Duodenal mucosa (tissue), 2 donors: Measurements from ENCODE around the gene PRKCH.

Source experiments
- H3K27ac ChIP-seq: one replicate; pipeline ENCODE4 v1.7.0; 2013; ENCODE audit warnings: low read depth, low read length
- H3K27me3 ChIP-seq, 2 donors: one replicate each; pipeline ENCODE4 v1.7.0; 2013; ENCODE audit warnings: low read length in 2 of 2, control low read depth in 1 of 2; ENCODE audit not compliant: insufficient read depth in 2 of 2, control insufficient read depth in 1 of 2
- H3K36me3 ChIP-seq, 2 donors: one replicate each; pipeline ENCODE4 v1.7.0; 2013; ENCODE audit warnings: low read length in 2 of 2, control low read depth in 1 of 2; ENCODE audit not compliant: insufficient read depth in 2 of 2, control insufficient read depth in 1 of 2
- H3K4me1 ChIP-seq, 2 donors: one replicate each; pipeline ENCODE4 v1.7.0; 2013; ENCODE audit warnings: low read length in 2 of 2, control low read depth in 1 of 2; ENCODE audit not compliant: insufficient read depth in 2 of 2, control insufficient read depth in 1 of 2
- H3K4me3 ChIP-seq, 2 donors: one replicate each; pipeline ENCODE4 v1.7.0; 2013; ENCODE audit warnings: low read length in 2 of 2, low read depth in 1 of 2
- H3K9ac ChIP-seq, 2 donors: one replicate each; pipeline ENCODE4 v1.7.0; 2013; ENCODE audit warnings: low read length in 2 of 2, low read depth in 1 of 2
- H3K9me3 ChIP-seq, 2 donors: one replicate each; pipeline ENCODE4 v1.7.0; 2013; ENCODE audit warnings: low read length in 2 of 2, control low read depth in 1 of 2; ENCODE audit not compliant: control insufficient read depth in 1 of 2

The PRKCH gene

DNA sequence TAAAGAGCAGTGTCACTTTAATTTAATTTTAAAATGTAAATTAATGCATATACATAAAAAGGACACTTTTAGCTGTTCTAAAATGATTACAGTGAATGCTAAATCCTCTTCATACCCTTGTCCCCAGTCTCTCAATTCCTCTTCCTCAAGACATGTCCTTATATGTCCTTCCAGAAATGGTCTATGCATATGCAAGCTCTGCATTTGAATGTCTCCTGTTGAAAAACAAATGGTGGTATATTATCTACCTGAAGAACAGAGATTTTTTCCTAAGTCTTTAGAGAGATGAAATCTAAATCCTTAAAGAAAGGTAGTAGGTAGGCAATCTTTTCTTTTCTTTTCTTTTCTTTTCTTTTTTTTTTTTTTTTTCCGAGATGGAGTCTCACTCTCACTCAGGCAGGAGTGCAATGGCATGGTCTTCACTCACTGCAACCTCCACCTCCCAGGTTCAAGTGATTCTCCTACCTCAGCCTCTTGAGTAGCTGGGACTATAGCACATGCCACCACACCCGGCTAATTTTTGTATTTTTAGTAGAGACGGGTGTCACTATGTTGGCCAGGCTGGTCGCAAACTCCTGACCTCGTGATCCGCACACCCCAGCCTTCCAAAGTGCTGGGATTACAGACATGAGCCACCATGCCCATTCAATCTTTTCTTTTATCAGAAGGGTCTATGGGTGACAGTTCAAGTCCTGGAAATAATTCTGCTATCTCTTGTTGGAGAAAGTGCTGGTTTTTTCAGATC lies 180.5 kb downstream of the PRKCH start:
- Histone ChIP-seq H3K9ac (no peak overlapping the region), H3K36me3 (no peaks in the 10 kb centered on the region), H3K27ac (no peak overlapping the region), H3K27me3 (no peaks in the 10 kb centered on the region), H3K9me3 (no peaks in the 10 kb centered on the region), H3K4me1 (peaks cover 0 to 4% of the 10 kb centered on the region in 2 donors), H3K4me3 (no peak overlapping the region)

DNA sequence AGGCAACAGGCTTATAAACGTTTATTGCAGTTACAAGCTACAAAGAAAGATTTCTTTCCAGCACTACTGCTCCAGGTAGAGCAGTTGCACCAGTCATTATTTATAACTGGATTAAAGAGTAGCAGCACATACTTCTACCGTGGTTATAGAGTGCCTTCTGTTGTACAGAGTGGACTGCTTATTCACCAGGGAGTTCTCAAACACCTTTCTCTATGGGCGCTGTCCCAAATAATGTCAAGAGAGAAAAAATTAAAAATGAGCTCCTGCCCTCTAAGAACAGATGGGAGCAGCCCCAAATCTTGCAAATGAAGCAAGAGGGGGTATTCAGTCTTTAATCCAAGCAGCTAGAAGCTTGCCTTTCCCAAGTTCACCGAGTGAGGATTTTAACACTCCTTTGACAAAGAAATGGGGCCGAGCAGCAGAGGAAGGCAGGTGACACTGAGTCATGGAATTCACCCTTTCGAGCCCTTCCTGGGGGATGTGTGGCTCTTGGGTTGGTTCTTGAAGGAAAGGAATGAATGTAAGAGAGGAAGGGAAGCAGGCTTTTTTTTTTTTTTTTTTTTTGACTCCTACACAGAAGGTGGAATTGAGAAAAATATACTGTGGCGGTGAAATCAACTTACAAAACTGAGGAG lies 181.2 kb downstream of the PRKCH start:
- no peak overlapping the region for H3K27ac ChIP-seq
- H3K9me3 ChIP-seq: no peaks in the 10 kb centered on the region
- no peak overlapping the region for H3K9ac ChIP-seq
- H3K36me3 ChIP-seq: no peaks in the 10 kb centered on the region
- H3K4me3 ChIP-seq: no peak overlapping the region
- peaks cover 0 to 4% of the 10 kb centered on the region in 2 donors for H3K4me1 ChIP-seq
- no peaks in the 10 kb centered on the region for H3K27me3 ChIP-seq

DNA sequence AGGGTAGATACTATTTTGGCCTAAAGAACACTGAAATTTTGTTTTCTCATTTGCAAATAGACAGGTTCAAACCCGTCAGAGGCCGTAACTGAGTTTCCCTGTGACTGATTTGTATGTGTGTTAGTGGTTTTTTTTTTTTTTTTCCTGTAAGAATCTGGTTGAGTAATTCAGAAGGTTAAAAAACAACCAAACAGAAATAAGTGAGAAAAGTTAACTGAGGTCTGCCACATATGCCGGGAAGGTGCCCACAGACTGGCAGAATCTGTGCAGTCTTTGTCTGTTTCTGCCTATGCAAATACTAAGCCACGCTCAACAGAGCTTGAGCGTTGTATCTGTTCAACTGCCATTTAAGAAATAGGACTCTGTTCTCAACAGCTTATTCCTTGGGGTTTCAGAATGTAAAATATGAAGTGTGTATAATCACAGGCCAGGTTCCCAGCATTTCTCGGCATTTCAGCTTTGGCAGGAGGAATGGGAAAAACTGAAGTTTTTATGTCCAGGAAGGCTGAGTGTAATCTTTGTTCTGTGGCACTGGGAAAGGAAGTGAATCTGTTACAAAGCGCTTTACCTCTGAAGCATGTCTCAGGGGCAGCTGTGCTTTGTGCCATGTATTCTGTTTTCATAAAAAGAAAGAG lies 181.9 kb downstream of the PRKCH start:
- Histone ChIP-seq H3K4me1 (peaks cover 0 to 4% of the 10 kb centered on the region in 2 donors), H3K27ac (peak overlapping the region; percentile 11), H3K9ac (no peak overlapping the region), H3K36me3 (no peaks in the 10 kb centered on the region), H3K27me3 (no peaks in the 10 kb centered on the region), H3K4me3 (no peak overlapping the region), H3K9me3 (no peaks in the 10 kb centered on the region)

DNA sequence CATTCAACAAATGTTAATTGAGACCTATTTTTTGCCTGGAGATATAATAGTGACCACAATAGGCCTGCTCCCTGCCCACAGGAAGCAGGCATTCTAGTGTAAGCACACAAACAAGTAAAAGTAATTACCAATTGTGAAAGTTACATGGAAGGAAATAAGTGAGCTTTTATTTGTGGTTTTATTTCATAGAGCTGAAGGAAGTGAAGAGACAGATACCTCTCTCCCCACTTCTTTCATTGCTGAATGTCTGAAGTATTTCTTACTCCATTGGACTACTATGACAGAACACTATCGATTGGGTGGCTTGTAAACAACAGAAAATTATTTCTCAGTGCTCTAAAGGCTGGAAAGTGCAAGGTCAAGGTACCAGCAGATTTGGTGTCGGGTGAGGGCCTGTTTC lies 183.5 kb downstream of the PRKCH start:
- Histone ChIP-seq H3K4me3 (no peak overlapping the region), H3K9me3 (no peaks in the 10 kb centered on the region), H3K27me3 (no peaks in the 10 kb centered on the region), H3K4me1 (peaks cover 0 to 4% of the 10 kb centered on the region in 2 donors), H3K9ac (no peak overlapping the region), H3K36me3 (no peaks in the 10 kb centered on the region), H3K27ac (no peak overlapping the region)

DNA sequence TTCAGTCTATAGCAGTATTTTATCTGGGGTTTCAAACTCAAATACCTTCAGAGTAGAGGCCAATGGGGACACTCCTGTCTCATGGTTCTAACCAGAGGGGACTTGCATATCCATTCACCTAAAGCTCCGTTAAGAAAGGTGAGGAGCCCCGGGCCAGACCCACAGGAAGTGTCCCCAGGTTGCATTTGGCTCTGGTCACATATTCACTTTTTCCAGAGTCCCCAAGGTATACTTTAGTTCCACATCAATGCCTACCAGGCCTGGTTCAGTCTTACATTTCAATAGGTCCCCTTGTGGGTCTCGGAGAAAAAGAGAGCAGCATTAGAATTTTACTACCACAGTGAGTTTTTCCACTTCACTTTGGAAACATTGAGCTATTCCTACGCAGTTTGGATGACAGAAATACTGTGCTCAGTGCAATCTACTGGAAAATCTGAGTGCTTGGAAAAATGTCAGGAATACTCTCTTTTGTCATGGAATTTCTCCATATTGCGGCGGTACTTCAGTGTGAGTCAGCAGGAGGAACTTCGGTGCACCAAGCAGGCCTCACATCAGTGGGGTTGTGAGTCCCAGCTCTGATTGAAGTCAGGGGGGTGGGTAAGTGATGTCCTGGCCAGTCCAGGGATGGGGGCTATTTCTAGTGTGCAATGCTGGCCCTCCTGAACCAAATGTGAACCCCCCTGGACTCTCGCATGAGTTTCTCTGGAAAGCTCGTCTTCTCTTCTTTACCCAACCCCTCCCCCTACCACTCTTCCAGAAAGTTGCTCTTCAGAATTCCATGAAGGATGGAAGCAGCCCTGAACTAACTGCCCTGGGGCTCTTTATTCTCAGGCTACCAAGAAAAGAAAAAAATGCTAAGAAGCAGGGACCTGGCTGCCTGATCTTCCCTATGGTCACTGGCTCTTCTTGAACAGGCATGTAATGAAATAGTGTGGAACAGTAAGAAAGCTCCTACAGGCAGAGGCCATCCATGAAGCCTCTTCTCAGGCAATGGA lies 184.7 kb downstream of the PRKCH start:
- Histone ChIP-seq H3K4me3 (no peak overlapping the region), H3K27ac (peak overlapping the region; percentile 5), H3K27me3 (no peaks in the 10 kb centered on the region), H3K4me1 (peaks cover 6 to 8% of the 10 kb centered on the region in 2 donors), H3K9ac (no peak overlapping the region), H3K36me3 (no peaks in the 10 kb centered on the region), H3K9me3 (no peaks in the 10 kb centered on the region)

DNA sequence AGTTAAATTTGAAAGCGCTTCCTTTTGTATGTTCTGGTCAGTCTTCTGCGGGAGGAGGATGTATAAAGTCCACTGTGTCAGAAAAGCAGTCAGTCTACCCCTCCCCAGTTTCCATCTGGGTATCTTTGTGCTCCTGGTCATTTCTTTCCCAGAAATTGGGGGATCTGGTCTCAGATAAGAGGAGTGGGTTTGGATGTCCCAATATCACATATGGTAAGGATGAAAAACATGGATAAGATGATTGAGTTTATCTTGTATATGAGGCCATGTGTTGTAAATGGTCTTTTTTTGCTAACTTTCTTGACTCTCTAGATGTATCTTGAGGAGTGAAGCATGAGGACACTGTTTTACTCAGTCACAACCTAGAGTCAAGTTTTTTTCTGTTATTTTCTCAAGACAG lies 187.1 kb downstream of the PRKCH start:
- Histone ChIP-seq H3K27me3 (no peaks in the 10 kb centered on the region), H3K9ac (no peak overlapping the region), H3K9me3 (no peaks in the 10 kb centered on the region), H3K4me3 (no peak overlapping the region), H3K27ac (no peak overlapping the region), H3K36me3 (no peaks in the 10 kb centered on the region), H3K4me1 (peaks cover 12 to 17% of the 10 kb centered on the region in 2 donors)

DNA sequence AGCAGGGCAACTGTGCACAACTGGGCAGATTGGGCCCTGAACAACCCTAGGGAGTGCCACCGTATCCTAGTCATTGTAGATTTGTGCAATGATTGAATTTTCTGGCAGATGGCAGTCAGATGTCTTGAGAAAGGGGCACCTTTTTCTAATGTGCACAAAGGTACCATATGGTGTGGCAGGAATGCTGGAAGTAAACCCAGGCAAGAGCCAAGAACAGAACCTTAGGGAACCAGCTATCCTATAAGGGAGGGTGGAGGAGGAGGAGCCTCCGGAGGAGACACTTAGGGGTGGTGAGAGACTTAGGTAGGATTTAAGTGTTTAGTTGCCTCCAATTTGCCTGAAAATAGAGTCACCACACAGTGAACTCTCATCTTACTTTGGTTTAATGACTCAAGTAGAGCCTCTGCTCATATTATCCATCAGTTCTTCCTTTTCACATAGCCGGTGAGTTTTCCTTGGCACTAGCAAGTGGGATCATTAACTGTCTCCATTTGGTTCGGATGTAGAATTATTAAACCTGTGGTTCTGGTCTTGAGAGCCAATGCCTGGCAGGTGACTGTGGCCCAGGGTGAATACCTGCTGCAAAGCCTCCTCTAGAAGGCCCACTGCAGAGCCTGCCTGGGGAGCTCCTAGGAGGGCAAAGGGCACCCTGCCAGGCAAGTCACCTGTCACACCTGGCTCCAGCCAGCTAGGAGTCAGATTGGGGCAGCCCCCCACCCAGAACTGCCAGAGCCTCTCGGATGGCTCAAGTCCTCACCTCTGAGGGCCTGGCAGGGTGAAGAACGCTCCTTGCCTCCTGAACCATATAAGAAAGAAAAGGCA lies 189.6 kb downstream of the PRKCH start:
- no peak overlapping the region for H3K9ac ChIP-seq
- no peaks in the 10 kb centered on the region for H3K27me3 ChIP-seq
- H3K9me3 ChIP-seq: no peaks in the 10 kb centered on the region
- H3K27ac ChIP-seq: no peak overlapping the region
- no peaks in the 10 kb centered on the region for H3K36me3 ChIP-seq
- peaks cover 20 to 27% of the 10 kb centered on the region in 2 donors for H3K4me1 ChIP-seq
- no peak overlapping the region for H3K4me3 ChIP-seq

DNA sequence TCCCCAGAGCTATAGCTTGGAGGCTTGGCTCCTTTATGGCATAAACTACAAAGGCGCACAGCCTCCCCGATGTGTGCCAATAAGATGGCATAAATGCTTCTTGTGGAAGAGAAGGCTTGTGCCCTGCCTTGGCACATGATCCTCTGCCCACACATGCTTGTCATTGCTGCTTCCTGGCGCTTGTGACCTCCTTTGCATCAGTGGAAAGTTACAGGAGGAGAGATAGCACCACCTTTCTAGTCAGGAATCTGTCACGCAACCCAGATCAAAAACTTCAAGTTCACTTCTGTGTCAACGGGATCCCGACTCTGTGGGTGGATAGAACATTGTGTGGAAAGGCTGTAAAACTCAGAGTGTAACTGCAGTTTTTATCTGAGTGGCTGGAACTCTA lies 190.2 kb downstream of the PRKCH start:
- Histone ChIP-seq H3K9ac (no peak overlapping the region), H3K4me3 (no peak overlapping the region), H3K9me3 (no peaks in the 10 kb centered on the region), H3K27me3 (no peaks in the 10 kb centered on the region), H3K36me3 (no peaks in the 10 kb centered on the region), H3K4me1 (peaks cover 23 to 29% of the 10 kb centered on the region in 2 donors), H3K27ac (no peak overlapping the region)
